ENCODE results near the gene SRP72.
"Not testable (repeated sequence)": the region's sequence is repeated elsewhere in the genome, so short reads cannot be mapped to it uniquely, and the experiment has no call there.

Gene SRP72

GRCh38 chr4:56467284-56468096 is at the start of gene SRP72:
TSS of gene SRP72 (plus strand) at chr4:56467617. CDS start at chr4:56467636, 19 bp downstream.
- peak; percentile 71 for DNase-seq (ENCODE audit: low read depth)

DNA sequence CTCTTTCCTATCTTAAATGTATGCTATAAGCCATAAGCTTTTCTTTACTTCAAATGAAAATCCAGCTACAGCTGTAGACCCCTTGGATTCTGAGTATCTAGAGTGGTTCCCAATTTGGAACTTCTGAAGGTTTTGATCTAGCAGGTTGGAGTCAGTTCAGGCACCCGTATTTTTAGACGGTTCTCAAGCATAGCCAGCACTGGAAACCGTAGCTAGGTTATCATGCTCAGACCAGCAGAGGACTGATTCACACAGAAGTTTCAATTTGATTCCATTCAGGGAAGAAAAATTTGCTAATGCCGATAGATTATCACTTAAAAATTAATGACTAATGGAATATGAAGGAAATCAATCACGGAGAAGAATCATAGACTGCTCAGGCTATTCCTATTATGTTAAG is 43.2 kb upstream of the SRP72 start:
- no peak for DNase-seq (ENCODE audit: low read depth)

- DNase-seq (ENCODE audit: low read depth), result no peak
These were observed 42.5 kb upstream of the SRP72 start for GRCh38 chr4:56424697-56425514.

DNA sequence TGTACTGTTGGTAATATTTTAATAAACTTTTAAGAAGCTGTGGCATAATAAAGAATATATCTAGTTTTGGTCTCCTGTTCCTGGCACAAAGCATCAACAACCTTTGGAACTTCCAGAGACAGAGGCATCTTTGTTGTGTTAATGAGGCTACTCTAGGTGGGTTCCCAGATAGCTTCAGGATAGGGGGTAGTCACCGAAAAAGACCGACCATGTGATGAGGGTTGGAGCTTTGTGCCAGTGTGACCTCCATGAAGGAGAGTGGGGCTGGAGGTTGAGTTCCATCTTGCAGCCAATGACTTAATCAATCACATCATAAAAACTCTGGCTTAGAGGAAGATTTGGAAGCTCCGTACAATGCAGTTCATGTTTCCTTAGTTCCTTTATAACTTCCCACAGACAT is 41.9 kb upstream of the SRP72 start:
- DNase-seq (ENCODE audit: low read depth), result no peak

DNA sequence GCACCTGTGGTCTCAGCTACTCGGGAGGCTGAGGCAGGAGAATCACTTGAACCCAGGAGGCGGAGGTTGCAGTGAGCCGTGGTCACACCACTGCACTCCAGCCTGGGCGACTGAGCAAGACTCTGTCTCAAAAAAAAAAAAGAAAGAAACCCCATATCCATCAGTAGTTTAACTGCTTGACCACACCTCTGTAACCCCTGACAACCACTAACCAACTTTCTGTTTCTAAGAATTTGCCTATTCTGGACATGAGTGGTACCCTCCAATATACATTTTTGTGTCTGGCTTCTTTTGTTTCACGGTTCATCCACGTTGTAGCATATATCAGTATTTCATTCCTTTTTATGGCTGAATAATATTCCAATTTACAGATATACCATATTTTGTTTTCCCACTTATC is 41.1 kb upstream of the SRP72 start:
- no peak for DNase-seq (ENCODE audit: low read depth)

- DNase-seq (ENCODE audit: low read depth), result no peak
These were observed 40.2 kb upstream of the SRP72 start for GRCh38 chr4:56427179-56427578.

DNA sequence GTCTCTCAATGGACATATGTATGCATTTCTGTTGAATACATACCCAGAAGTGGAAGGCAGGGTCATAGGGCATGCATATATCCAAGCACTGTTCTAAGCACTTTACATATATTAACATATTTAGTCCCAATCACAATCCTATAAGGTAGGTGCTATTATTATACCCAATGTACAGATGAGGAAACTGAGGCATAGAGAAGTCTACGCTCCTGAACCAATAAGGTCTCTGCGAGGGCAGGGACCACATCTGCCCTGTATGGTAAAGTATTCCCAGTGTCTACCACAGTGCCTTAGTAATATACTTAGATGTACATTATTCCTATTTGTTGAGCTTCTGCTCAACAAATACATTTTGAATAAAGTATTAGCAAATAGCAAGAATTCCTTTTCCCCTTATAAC is 37.2 kb upstream of the SRP72 start:
- DNase-seq (ENCODE audit: low read depth), result no peak

- DNase-seq (ENCODE audit: low read depth), result no peak
These were observed 34.1 kb upstream of the SRP72 start for GRCh38 chr4:56433280-56433679.

DNA sequence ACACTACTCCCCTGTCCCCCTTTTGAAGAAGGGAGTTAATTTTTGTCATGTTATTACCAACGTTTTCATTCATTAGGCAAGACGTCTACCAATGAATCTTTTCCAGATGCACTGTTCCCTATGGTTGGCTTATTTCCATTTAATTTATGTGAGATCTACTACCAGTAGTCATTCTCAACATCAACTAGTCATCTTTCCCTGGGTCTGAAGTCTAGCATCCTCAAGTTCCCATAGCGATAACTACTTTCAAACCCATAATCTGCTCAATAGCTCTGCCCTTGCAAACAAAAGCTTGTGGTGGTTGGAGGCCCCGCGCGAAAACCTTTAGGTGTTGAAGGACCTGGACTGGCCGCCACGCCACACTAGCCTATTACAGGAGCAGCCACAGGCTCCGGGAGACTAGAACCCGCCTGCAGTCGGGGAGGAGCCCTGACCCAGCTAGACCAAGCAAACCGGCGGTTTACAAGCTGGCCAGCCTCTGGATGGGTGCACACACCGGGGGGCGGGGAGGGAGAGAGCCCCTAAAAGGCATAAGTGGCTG is 32.7 kb upstream of the SRP72 start:
- DNase-seq (ENCODE audit: low read depth), result no peak

DNA sequence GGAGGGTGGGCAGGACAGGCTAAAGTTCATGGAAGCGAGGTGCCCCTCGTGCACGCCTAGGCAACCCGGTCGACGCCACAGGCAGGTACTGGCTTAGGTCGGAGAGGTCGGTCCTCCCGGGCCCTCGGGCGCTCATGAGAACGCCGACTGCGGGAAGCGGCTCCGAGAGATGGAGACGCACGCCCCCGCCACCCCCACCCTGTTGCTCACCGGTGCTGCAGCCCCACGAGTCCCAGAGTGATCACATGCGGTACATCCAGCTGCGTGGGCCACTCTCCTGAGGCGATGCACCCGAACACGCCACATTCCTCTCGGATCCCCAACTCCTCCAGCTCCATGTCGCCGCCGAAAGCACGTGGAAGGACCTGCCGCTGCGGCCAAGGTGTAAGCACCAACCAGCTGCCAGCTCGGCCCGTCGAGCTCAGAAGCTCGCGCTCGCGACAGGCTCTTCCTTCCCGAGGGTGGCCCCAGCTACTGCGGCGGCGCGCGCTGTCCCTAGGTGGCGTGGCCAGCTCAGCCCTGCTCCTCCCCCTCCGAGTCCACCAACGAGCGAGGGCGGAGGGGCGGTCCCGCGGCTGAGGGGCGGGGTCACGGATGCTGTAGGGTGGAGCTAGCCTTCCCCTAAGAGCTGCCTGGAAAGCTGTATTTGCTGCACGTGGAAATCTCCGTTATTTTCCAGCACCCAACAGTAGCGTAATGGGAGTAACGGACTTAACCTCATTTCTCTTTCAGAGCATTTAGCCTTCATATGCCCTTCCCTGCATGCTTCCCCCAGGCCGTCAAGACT is 32.1 kb upstream of the SRP72 start, which contains the start of gene PPAT:
TSS of gene PPAT (minus strand) at position 476 of the 787 bp plus-strand sequence. CDS start at position 338, 138 bp downstream.
- peak; percentile 97 for DNase-seq (ENCODE audit: low read depth)

DNA sequence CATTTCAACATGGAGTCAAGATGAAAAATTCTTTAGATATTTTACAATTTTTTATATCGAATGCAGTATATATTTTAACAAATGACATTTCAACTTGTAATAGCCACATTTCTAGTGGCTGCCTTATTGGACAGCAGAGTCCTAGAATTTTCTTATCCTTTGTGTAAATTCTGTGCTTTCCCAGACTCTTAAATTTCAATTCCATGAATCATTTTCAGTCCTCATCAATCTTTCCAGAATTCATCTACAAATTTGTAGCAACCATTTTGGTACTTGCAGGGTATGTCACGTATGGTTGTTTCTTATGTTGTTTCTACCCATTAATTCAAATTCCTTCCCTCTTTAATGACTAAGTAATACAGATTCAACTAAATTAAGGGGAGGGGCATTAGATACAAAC is 28.7 kb upstream of the SRP72 start:
- DNase-seq (ENCODE audit: low read depth), result no peak

GRCh38 chr4:56440983-56441382 is 26.4 kb upstream of the SRP72 start:
- no peak for DNase-seq (ENCODE audit: low read depth)

- DNase-seq (ENCODE audit: low read depth), result no peak
These were observed 22.7 kb upstream of the SRP72 start for GRCh38 chr4:56444719-56445118.

DNA sequence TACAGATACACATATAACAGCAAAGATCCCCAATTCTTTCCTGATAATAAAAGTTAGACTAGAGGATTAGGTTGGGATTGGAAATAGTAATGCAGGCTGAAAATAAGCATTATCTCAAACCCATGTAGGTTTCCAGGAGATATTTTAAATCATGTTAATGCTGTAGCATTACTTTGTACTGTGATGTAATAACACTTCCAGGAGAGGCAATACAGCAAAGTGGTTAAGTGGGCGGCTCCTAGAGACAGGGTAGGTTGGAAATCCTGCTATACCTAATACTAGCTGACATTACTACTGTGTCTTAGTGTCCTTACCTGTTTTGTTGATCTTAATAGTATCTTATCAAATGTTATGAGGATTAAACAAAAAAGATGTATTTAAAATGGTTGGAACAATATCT is 21.7 kb upstream of the SRP72 start:
- no peak for DNase-seq (ENCODE audit: low read depth)

- DNase-seq (ENCODE audit: low read depth), result no peak
These were observed 19.1 kb upstream of the SRP72 start for GRCh38 chr4:56448301-56448700.

- not testable (repeated sequence) for DNase-seq (ENCODE audit: low read depth)
These were observed 17.9 kb upstream of the SRP72 start for GRCh38 chr4:56449475-56449874.

DNA sequence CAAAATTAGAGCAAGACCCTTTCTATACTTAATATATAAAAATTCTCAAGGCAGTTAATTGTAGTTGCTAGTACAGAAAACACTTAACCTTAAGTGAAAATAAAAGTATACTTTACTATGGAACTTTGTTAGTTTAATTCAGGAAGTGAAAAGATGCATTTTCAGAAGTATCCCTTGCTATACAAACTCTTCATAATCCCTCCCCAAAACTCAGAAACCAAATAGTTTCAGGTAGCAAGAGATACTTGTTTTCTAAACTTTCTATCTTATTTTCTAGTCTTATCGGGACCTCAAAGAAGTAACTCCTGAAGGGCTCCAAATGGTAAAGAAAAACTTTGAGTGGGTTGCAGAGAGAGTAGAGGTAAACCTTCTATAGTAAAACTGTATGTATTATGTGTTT is 17.1 kb upstream of the SRP72 start:
- no peak for DNase-seq (ENCODE audit: low read depth)

GRCh38 chr4:56460085-56460484 is 7.3 kb upstream of the SRP72 start:
- no peak for DNase-seq (ENCODE audit: low read depth)

GRCh38 chr4:56462157-56462556 is 5.3 kb upstream of the SRP72 start:
- DNase-seq (ENCODE audit: low read depth), result no peak

- no peak for DNase-seq (ENCODE audit: low read depth)
These were observed 3.7 kb upstream of the SRP72 start for GRCh38 chr4:56463711-56464110.

GRCh38 chr4:56464581-56464980 is 2.8 kb upstream of the SRP72 start:
- no peak for DNase-seq (ENCODE audit: low read depth)

Data from stimulated activated CD8-positive, alpha-beta memory T cell treated with anti-CD3 and anti-CD28 coated beads, Interleukin-7, amount 100 ng/mL, for 24 hours (primary cell).